Testis (tissue), 3 donors: Measurements from ENCODE around the gene C19orf25. TPM values are rescaled to one million over a fixed set of nuclear protein-coding genes. Genes with fewer than 3 reads are reported as not detected.
"Not testable (repeated sequence)": the region's sequence is repeated elsewhere in the genome, so short reads cannot be mapped to it uniquely, and the experiment has no call there.

Experiments
- DNase-seq: peaks from one replicate; pipeline ENCODE4 v3.0.0-alpha.2; 2019
- H3K27ac ChIP-seq, 2 donors: fragments of 200-600 bp; sonication (generic); one replicate each; pipeline ENCODE4 v1.5.1; 2019
- H3K27me3 ChIP-seq: fragments of 200-600 bp; sonication (generic); one replicate; pipeline ENCODE4 v1.5.1; 2019
- H3K36me3 ChIP-seq: fragments of 200-600 bp; sonication (generic); one replicate; pipeline ENCODE4 v1.5.1; 2017; ENCODE audit warnings: low read depth; ENCODE audit errors: missing control alignments
- H3K4me1 ChIP-seq: fragments of 200-600 bp; sonication (generic); one replicate; pipeline ENCODE4 v1.5.1; 2019
- H3K4me3 ChIP-seq, 2 donors: fragments of 200-600 bp; sonication (generic); one replicate each; pipeline ENCODE4 v1.5.1; 2017 to 2019
- H3K9me3 ChIP-seq: fragments of 200-600 bp; sonication (generic); one replicate; pipeline ENCODE4 v1.5.1; 2017
- CTCF ChIP-seq, 3 experiments: fragments of 450-650 bp in 2 of 3; fragments of 200-600 bp in 1 of 3; sonication (generic) in 1 of 3; IDR thresholded peaks; one replicate each; pipeline ENCODE4 v1.5.1; 2016 to 2019; ENCODE audit warnings: antibody characterized with exemption in 3 of 3, mild to moderate bottlenecking in 2 of 3, moderate library complexity in 1 of 3
- POLR2A ChIP-seq: fragments of 450-650 bp; IDR thresholded peaks from one replicate; pipeline ENCODE4 v1.6.1; 2017; ENCODE audit warnings: antibody characterized with exemption, mild to moderate bottlenecking, moderate library complexity
- WGBS, 2 donors: methylation state at CpG; one replicate each; pipeline ENCODE4 v1.1.5; 2018; 5-methylcytosine and 5-hydroxymethylcytosine counted together
- intact Hi-C: fragments of 100-400 bp; cut with DNase I; formaldehyde crosslinking; loops from one replicate; pipeline ENCODE4 v1.15.1; 2023; ENCODE audit warnings: low total_unique reads
- polyA plus RNA-seq: library from polyadenylated mRNA; stranded (reverse); fragments of 350-450 nt; fragmentation: Illumina TruSeq; extraction: RNeasy Lipid Tissue Mini Kit (QIAGEN cat#74804); gene quantifications from one replicate; pipeline ENCODE4 v1.2.3, GENCODE V29; 2014; ENCODE audit warnings: low read depth, low replicate concordance; ENCODE audit not compliant: insufficient read depth
- total RNA-seq, 2 donors: library from RNA; depleted of rRNA; stranded (reverse); fragments of >200 nt; gene quantifications; one replicate each; pipeline ENCODE4 v1.2.3, GENCODE V29; 2016

C19orf25 gene
- total and polyA plus RNA-seq, 3 donors from 2014 or later, result 39.3 to 72.5 (median 55.4) TPM

DNA sequence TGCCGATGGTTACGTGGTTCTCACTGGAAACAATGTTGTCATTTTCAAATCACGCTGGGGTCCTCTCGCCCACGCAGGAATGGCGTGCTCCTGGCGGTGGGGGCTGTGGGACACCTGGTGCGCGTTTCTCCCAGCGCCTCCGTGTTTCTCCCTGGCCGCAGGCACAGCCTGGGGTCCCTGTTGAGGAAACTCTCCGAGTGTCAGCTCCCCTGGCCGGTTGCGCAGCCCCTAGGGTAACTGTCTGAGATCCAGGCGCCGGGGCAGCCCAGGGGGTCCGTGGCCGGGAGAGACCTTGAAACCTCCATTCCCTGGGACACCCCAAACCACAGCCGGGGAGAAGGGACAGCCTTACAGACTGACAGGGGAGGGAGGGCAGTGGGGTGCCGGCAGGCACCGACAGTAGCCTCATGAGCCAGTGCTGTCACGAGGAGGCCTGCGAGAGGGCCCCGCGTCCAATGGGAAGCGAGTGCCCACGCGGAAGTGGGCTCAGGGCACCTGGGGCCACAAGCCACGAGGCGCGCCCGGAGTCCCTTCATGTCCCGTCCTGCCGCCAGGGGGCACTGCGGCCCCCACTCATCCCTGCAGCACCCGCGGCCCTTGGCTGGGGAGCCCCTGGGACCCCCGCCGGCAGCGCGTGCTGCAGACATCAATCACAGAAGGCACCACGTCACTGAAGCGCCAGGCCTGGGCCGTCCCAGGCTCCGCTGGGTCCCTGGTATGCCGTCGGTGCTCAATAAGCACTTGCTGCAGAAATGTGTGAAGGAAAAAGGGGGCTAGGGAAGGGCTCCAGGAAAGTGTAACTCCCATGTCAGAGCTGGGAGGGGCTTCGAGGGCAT lies 24.3 kb upstream of the C19orf25 start:
- peak overlapping the region; percentile 8 to 34 for H3K4me3 ChIP-seq

GRCh38 chr19:1502433-1503088 lies 23.5 kb upstream of the C19orf25 start:
- intact Hi-C loops, result no loop called here
- no peaks in the 10 kb centered on the region for H3K27me3 ChIP-seq
- H3K27ac ChIP-seq, result peak overlapping the region in 1 of 2 donors; percentile 64
- no peak for DNase-seq
- no peak for TF ChIP-seq POLR2A
- TF ChIP-seq CTCF (IDR thresholded peaks at IDR 0.05), result no peak
- 45 to 48% methylated on average over 14 of the region's 14 CpGs for WGBS, 2 donors
- peak overlapping the region in 1 of 2 donors; percentile 8 for H3K4me3 ChIP-seq
- H3K36me3 ChIP-seq, result no peaks in the 10 kb centered on the region
- no peaks in the 10 kb centered on the region for H3K9me3 ChIP-seq
- peaks cover 28% of the 10 kb centered on the region for H3K4me1 ChIP-seq

More for the DNA sequence above, 24.3 kb upstream of the C19orf25 start:
- intact Hi-C loops, result no loop called here
- Histone ChIP-seq H3K27ac (peak overlapping the region in 1 of 2 donors; percentile 64), H3K9me3 (no peaks in the 10 kb centered on the region), H3K27me3 (no peaks in the 10 kb centered on the region), H3K4me1 (peaks cover 21% of the 10 kb centered on the region), H3K36me3 (no peaks in the 10 kb centered on the region)
- whole genome bisulfite sequencing, 2 donors, result 0 to 3% methylated on average over 17 to 49 of the region's 49 CpGs
- peak; percentile 53 to 87 (median 78) for TF ChIP-seq CTCF (IDR thresholded peaks at IDR 0.05)
- no peak for TF ChIP-seq POLR2A
- DNase-seq, result peak; percentile 80

DNA sequence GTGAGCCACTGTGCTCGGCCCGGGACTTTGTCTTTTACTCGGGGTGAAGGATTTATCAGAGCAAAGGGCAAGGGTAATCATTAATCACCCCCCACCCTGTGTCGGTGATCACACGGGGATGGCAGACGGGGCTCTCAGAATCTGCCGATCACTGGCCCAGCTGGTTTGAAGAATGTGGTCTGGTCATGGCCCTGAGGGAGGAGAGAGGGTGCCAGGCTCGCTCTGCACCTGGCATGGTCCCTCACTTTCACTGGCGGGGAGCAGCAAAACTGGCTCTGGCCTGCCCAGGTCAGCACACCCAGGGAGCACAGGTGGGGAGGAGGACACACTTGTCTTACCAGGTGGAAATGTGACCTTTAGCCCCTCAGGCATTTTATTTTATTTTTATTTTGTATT lies 22.2 kb upstream of the C19orf25 start:
- 75% methylated on average over 9 of the region's 9 CpGs for WGBS, 2 donors
- H3K9me3 ChIP-seq, result no peaks in the 10 kb centered on the region
- TF ChIP-seq POLR2A (no peak), CTCF (IDR thresholded peaks at IDR 0.05) (no peak)
- no peaks in the 10 kb centered on the region for H3K36me3 ChIP-seq
- peaks cover 25% of the 10 kb centered on the region for H3K4me1 ChIP-seq
- no peak overlapping the region for H3K4me3 ChIP-seq
- H3K27ac ChIP-seq, result no peak overlapping the region
- DNase-seq, result no peak
- intact Hi-C loops, result no loop called here
- no peaks in the 10 kb centered on the region for H3K27me3 ChIP-seq

DNA sequence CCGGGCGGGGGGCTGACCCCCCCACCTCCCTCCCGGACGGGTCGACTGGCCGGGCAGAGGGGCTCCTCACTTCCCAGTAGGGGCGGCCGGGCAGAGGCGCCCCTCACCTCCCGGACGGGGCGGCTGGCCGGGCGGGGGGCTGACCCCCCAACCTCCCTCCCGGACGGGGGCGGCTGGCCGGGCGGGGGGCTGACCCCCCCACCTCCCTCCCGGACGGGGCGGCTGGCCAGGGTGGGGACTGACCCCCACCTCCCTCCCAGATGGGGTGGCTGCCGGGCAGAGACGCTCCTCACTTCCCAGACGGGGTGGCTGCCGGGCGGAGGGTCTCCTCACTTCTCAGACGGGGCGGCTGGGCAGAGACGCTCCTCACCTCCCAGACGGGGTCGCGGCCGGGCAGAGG lies 20.2 kb upstream of the C19orf25 start:
- H3K36me3 ChIP-seq, intact Hi-C loops, H3K4me3 ChIP-seq, H3K9me3 ChIP-seq, DNase-seq, H3K27ac ChIP-seq, H3K27me3 ChIP-seq: not testable (repeated sequence)
- H3K4me1 ChIP-seq, result peaks cover 35% of the 10 kb centered on the region
- no CpG with 5 or more reads among the region's 34 CpGs for WGBS, 2 donors

GRCh38 chr19:1497578-1498235 lies 18.7 kb upstream of the C19orf25 start:
- Histone ChIP-seq H3K36me3 (no peaks in the 10 kb centered on the region), H3K27me3 (no peaks in the 10 kb centered on the region), H3K27ac (no peak overlapping the region), H3K4me1 (peaks cover 34% of the 10 kb centered on the region), H3K9me3 (no peaks in the 10 kb centered on the region), H3K4me3 (no peak overlapping the region)
- intact Hi-C loops, result no loop called here
- no peak for DNase-seq
- TF ChIP-seq CTCF (IDR thresholded peaks at IDR 0.05), result no peak
- no peak for TF ChIP-seq POLR2A
- WGBS, 2 donors, result 72 to 86% methylated on average over 6 to 25 of the region's 25 CpGs
